ENCODE results near the gene MRTFA. TPM values are rescaled to one million over a fixed set of nuclear protein-coding genes. Genes with fewer than 3 reads are reported as not detected.

Gene MRTFA
- total RNA-seq, 1 donor from 2014 or later = 48.9 TPM

DNA sequence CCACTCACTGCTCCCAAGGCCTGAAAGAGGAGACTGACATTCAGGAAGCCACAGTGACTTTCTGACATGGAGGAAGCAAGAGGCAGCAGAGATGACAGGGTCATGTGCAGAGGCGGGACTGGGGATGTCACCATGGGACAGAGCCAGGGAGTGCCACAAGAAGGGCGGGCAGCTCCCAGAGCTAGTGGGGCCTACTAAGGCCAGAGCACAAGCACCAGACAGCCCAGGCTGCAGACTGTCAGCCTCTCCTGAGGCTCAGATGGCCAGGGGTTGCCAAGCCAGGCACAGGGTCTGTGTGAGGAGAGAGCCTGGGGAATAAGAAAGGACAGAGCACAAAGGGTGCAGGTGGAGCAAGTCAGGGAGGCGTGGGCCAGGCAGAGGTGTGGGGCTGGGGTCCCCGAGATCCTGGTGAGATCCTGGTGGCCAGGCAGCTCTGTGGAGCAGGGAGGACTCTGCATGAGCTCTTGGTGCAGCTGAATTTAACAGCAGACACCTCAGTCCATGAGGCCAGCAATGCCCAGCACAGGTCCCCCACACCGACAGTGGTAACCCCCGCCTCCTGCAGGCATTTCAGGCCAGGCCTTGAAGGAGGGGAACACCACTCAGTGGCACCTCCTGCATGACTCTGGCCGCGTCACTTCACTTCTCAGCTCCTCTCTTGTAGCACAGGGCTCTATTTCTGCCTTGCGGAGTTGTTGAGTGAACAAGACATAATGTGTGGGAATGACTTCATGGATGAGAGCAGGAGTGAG, 213.8 kb downstream of the MRTFA start:
- DNase-seq (ENCODE audit: low spot score) = no peak
- Mint-ChIP-seq H3K4me1 (ENCODE audit: low read depth) (peaks cover 3% of the 10 kb centered on the region), H3K4me3 (ENCODE audit: low read depth) (no peak overlapping the region), H3K9me3 (no peaks in the 10 kb centered on the region), H3K27me3 (ENCODE audit: low read depth) (no peaks in the 10 kb centered on the region), H3K36me3 (ENCODE audit: low read depth) (peaks cover 54% of the 10 kb centered on the region), H3K27ac (peak overlapping the region; percentile 45)
- intact Hi-C loops (cut with micrococcal nuclease) = no loop called here

DNA sequence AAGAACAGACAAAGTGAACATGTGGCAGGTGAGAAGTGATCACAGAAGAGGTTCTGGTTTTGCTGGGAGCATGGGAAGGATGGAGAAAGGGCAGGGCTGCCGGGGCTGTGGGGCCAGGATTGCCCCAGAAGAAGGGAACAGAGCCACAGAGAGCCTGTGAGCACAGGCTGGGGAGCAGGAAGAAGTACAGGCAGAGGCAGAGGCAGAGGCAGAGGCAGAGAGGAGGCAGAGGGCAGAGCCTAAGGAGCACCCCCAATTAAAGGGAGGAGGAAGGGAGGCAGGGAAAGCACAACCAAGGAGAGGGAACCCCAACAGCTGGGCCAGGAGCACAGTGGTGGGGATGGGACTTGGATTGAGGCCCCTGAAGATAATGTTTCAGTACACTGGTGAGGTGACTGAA, 214.6 kb downstream of the MRTFA start:
- H3K9me3 Mint-ChIP-seq = no peaks in the 10 kb centered on the region
- peaks cover 51% of the 10 kb centered on the region for H3K36me3 Mint-ChIP-seq (ENCODE audit: low read depth)
- H3K27ac Mint-ChIP-seq = peak overlapping the region; percentile 45
- peaks cover 3% of the 10 kb centered on the region for H3K4me1 Mint-ChIP-seq (ENCODE audit: low read depth)
- no peaks in the 10 kb centered on the region for H3K27me3 Mint-ChIP-seq (ENCODE audit: low read depth)
- DNase-seq (ENCODE audit: low spot score) = no peak
- no peak overlapping the region for H3K4me3 Mint-ChIP-seq (ENCODE audit: low read depth)
- intact Hi-C loops (cut with micrococcal nuclease) = no loop called here

GRCh38 chr22:40421082-40421350, 215.5 kb downstream of the MRTFA start:
- intact Hi-C loops (cut with micrococcal nuclease) = no loop called here
- H3K9me3 Mint-ChIP-seq = no peaks in the 10 kb centered on the region
- no peak overlapping the region for H3K4me3 Mint-ChIP-seq (ENCODE audit: low read depth)
- H3K4me1 Mint-ChIP-seq (ENCODE audit: low read depth) = peaks cover 10% of the 10 kb centered on the region
- H3K27ac Mint-ChIP-seq = no peak overlapping the region
- no peak for DNase-seq (ENCODE audit: low spot score)
- peaks cover 54% of the 10 kb centered on the region for H3K36me3 Mint-ChIP-seq (ENCODE audit: low read depth)
- no peaks in the 10 kb centered on the region for H3K27me3 Mint-ChIP-seq (ENCODE audit: low read depth)

DNA sequence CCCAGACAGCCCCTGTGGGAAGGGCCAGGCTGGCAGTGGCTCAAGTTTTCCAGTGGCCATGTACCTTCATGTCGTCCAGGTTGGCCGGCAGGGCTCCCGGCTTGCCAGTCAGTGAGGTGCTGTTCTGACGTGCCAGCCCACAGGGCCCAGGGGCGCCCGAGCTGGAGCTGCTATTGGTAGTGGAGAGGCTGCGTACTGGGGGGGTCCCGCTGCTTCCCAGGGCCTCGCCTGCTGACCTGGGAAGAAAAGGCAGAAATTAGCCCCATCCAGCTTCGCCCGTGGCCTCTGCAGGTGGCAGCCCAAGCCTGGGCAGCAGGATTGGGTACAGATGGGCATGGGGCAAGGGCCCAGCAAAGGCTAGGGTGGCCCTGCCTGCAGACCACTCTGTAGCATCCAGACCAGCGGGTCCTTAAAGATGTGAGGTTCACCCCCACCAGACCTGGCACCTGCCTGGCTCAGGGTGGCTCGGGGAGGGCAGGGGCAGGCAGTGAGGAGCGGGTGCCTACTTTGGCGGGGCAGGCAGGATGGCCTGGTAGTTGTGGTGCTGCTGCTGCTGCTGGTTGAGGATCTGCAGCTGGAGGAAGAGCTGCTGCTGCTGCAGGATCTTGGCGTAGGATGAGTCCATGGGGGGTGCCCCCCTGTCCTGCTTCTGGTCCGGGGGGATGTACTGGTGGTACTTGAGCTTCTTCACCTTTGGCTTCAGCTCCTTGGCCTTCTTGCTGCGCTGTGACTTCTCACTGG, 216.0 kb downstream of the MRTFA start:
- H3K9me3 Mint-ChIP-seq = no peaks in the 10 kb centered on the region
- no peak overlapping the region for H3K4me3 Mint-ChIP-seq (ENCODE audit: low read depth)
- H3K27me3 Mint-ChIP-seq (ENCODE audit: low read depth) = no peaks in the 10 kb centered on the region
- intact Hi-C loops (cut with micrococcal nuclease) = no loop called here
- DNase-seq (ENCODE audit: low spot score) = no peak
- no peak overlapping the region for H3K27ac Mint-ChIP-seq
- H3K4me1 Mint-ChIP-seq (ENCODE audit: low read depth) = peaks cover 15% of the 10 kb centered on the region
- H3K36me3 Mint-ChIP-seq (ENCODE audit: low read depth) = peaks cover 59% of the 10 kb centered on the region

DNA sequence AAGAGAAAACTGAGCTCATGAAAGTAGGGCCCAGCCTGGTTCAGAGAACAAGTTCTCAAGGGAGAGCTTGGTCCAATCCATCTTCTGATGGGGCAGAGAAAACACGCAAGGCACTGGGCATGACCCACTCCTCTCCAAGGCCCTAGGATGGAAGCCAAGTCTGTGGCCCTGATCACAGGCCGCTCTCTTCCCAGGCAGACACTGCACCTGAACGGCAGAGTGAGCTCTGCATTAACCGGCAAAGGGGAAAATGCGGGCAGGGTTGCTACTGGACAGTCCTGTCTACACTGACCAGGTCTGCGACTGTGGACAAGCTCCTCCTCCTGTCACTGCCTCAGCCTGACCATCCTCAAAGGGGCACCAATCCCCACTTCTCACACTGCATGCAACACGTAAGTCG, 216.8 kb downstream of the MRTFA start:
- intact Hi-C loops (cut with micrococcal nuclease) = no loop called here
- Mint-ChIP-seq H3K27me3 (ENCODE audit: low read depth) (no peaks in the 10 kb centered on the region), H3K4me3 (ENCODE audit: low read depth) (no peak overlapping the region), H3K4me1 (ENCODE audit: low read depth) (peaks cover 20% of the 10 kb centered on the region), H3K36me3 (ENCODE audit: low read depth) (peaks cover 61% of the 10 kb centered on the region), H3K9me3 (no peaks in the 10 kb centered on the region), H3K27ac (no peak overlapping the region)
- DNase-seq (ENCODE audit: low spot score) = no peak

GRCh38 chr22:40418366-40419201, 217.9 kb downstream of the MRTFA start:
- DNase-seq (ENCODE audit: low spot score) = no peak
- Mint-ChIP-seq H3K4me1 (ENCODE audit: low read depth) (peaks cover 20% of the 10 kb centered on the region), H3K36me3 (ENCODE audit: low read depth) (peaks cover 69% of the 10 kb centered on the region)

GRCh38 chr22:40417881-40418280, 218.6 kb downstream of the MRTFA start:
- H3K27ac Mint-ChIP-seq = no peak overlapping the region
- no peaks in the 10 kb centered on the region for H3K9me3 Mint-ChIP-seq
- no peaks in the 10 kb centered on the region for H3K27me3 Mint-ChIP-seq (ENCODE audit: low read depth)
- no peak overlapping the region for H3K4me3 Mint-ChIP-seq (ENCODE audit: low read depth)
- no peak for DNase-seq (ENCODE audit: low spot score)
- H3K4me1 Mint-ChIP-seq (ENCODE audit: low read depth) = peaks cover 20% of the 10 kb centered on the region
- peaks cover 63% of the 10 kb centered on the region for H3K36me3 Mint-ChIP-seq (ENCODE audit: low read depth)
- intact Hi-C loops (cut with micrococcal nuclease) = no loop called here

More at GRCh38 chr22:40418366-40419201, 217.9 kb downstream of the MRTFA start:
- Mint-ChIP-seq H3K9me3 (no peaks in the 10 kb centered on the region), H3K4me3 (ENCODE audit: low read depth) (no peak overlapping the region), H3K27me3 (ENCODE audit: low read depth) (no peaks in the 10 kb centered on the region), H3K27ac (no peak overlapping the region)
- intact Hi-C loops (cut with micrococcal nuclease) = no loop called here

DNA sequence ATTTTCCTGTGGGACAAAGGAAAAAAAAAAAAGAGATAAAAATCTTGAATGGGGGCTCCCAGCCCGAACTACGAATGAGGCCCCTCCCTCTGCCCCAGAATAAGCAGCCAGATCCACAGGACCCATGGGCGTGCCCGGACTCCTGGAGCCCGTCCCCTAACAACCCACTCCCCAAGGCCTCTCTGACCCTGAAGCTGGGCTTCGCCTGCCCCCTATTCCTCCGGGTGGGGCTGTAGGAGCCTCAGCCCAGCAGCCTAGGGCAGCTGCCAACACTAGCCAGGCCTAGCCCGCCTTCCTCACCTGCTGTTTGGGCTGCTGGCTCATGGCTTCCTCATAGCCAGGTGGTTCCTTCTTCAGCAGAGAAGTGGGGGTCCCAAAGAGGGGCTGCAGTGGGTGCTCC, 219.5 kb downstream of the MRTFA start:
- Mint-ChIP-seq H3K4me3 (ENCODE audit: low read depth) (no peak overlapping the region), H3K36me3 (ENCODE audit: low read depth) (peaks cover 63% of the 10 kb centered on the region)
- intact Hi-C loops (cut with micrococcal nuclease) = no loop called here

GRCh38 chr22:40416636-40417035, 219.9 kb downstream of the MRTFA start:
- Mint-ChIP-seq H3K9me3 (no peaks in the 10 kb centered on the region), H3K4me1 (ENCODE audit: low read depth) (peaks cover 20% of the 10 kb centered on the region), H3K4me3 (ENCODE audit: low read depth) (no peak overlapping the region), H3K27me3 (ENCODE audit: low read depth) (no peaks in the 10 kb centered on the region), H3K27ac (peak overlapping the region; percentile 83), H3K36me3 (ENCODE audit: low read depth) (peaks cover 61% of the 10 kb centered on the region)
- no peak for DNase-seq (ENCODE audit: low spot score)
- intact Hi-C loops (cut with micrococcal nuclease) = no loop called here

More for the DNA sequence above, 219.5 kb downstream of the MRTFA start:
- no peak overlapping the region for H3K27ac Mint-ChIP-seq
- no peaks in the 10 kb centered on the region for H3K9me3 Mint-ChIP-seq
- peaks cover 20% of the 10 kb centered on the region for H3K4me1 Mint-ChIP-seq (ENCODE audit: low read depth)
- no peak for DNase-seq (ENCODE audit: low spot score)
- no peaks in the 10 kb centered on the region for H3K27me3 Mint-ChIP-seq (ENCODE audit: low read depth)

GRCh38 chr22:40416267-40416570, 220.3 kb downstream of the MRTFA start:
- Mint-ChIP-seq H3K27me3 (ENCODE audit: low read depth) (no peaks in the 10 kb centered on the region), H3K9me3 (no peaks in the 10 kb centered on the region), H3K4me1 (ENCODE audit: low read depth) (peaks cover 20% of the 10 kb centered on the region), H3K36me3 (ENCODE audit: low read depth) (peaks cover 61% of the 10 kb centered on the region), H3K4me3 (ENCODE audit: low read depth) (no peak overlapping the region), H3K27ac (peak overlapping the region; percentile 83)
- DNase-seq (ENCODE audit: low spot score) = no peak
- intact Hi-C loops (cut with micrococcal nuclease) = no loop called here

DNA sequence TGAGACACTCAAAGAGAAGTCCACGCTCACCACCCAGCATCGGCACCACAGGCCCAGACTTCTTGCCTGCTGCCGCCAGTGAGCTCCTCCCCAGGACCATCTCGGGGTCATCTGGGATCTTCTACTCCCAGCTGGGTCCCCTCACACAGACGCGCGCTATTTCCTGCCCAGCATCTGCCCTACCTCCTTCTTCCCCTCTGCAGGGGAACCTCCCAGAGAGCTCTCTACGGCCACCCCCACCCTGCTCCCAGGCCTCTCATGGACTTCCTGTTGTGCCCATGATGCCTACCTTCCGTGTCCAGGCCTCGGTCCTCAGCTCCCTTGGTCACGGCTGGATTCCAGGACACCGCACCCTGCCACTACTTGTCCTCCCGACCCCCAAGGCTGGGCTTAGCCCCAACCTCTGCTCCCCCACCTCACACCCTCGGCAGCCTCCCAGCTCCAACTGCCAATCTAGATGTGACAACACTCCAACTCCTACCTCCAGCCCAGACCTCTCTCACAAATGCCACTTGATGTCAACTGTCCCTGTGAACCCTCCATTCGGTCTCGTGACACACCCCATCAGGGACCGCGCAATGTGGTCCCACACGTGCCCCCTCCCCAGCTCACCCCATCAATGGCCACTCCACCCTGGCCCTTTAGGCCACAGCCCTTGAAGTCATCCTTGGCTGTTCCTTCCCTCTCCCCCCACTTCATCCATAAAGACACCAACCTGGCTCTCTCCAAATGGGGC, 220.8 kb downstream of the MRTFA start:
- Mint-ChIP-seq H3K36me3 (ENCODE audit: low read depth) (peaks cover 58% of the 10 kb centered on the region), H3K27me3 (ENCODE audit: low read depth) (no peaks in the 10 kb centered on the region), H3K4me3 (ENCODE audit: low read depth) (no peak overlapping the region), H3K27ac (peak overlapping the region; percentile 83), H3K4me1 (ENCODE audit: low read depth) (peaks cover 20% of the 10 kb centered on the region), H3K9me3 (no peaks in the 10 kb centered on the region)
- intact Hi-C loops (cut with micrococcal nuclease) = no loop called here
- no peak for DNase-seq (ENCODE audit: low spot score)

- intact Hi-C loops (cut with micrococcal nuclease) = no loop called here
- H3K4me1 Mint-ChIP-seq (ENCODE audit: low read depth) = peaks cover 20% of the 10 kb centered on the region
- H3K9me3 Mint-ChIP-seq = no peaks in the 10 kb centered on the region
- no peak for DNase-seq (ENCODE audit: low spot score)
- H3K27ac Mint-ChIP-seq = peak overlapping the region; percentile 83
- peaks cover 62% of the 10 kb centered on the region for H3K36me3 Mint-ChIP-seq (ENCODE audit: low read depth)
- no peak overlapping the region for H3K4me3 Mint-ChIP-seq (ENCODE audit: low read depth)
- H3K27me3 Mint-ChIP-seq (ENCODE audit: low read depth) = no peaks in the 10 kb centered on the region
Measured at GRCh38 chr22:40414838-40415505, 221.5 kb downstream of the MRTFA start.
